Common myeloid progenitor, CD34-positive (primary cell): ENCODE data around the gene PCDHB11.
"Not testable (repeated sequence)": the region's sequence is repeated elsewhere in the genome, so short reads cannot be mapped to it uniquely, and the experiment has no call there.

Experiments
- CTCF ChIA-PET: fragments of 350-600 bp; sonication (Branson Sonifier 250); formaldehyde crosslinking; loops from one replicate; lab custom pipeline; 2021; ENCODE audit warnings: antibody characterized with exemption; lab: Charles Lee
- POLR2A ChIA-PET: fragments of 350-600 bp; sonication (Branson Sonifier 250); formaldehyde crosslinking; loops from one replicate; lab custom pipeline; 2021; ENCODE audit warnings: antibody characterized with exemption; lab: Charles Lee
- DNase-seq, 3 donors: peaks; one replicate each; pipeline versions ENCODE4 v3.0.0 to v3.0.0-alpha.2; 2013
- H3K27ac ChIP-seq, 2 experiments: 1 replicate in 1 of 2; 2 replicates in 1 of 2; pipeline ENCODE4 v1.7.0; 2013; ENCODE audit warnings: inconsistent platforms in 2 of 2, low read length in 2 of 2, mild to moderate bottlenecking in 2 of 2, low read depth in 1 of 2, moderate library complexity in 1 of 2; ENCODE audit not compliant: severe bottlenecking in 2 of 2, insufficient read depth in 1 of 2, poor library complexity in 1 of 2
- H3K27me3 ChIP-seq, 5 experiments: replicated peaks in 2 of 5; 1 replicate in 3 of 5; 2 replicates in 2 of 5; pipeline versions ENCODE4 v1.6.1 to v1.7.0; 2013; ENCODE audit warnings: low read length in 4 of 5, mild to moderate bottlenecking in 2 of 5, moderate library complexity in 2 of 5, inconsistent platforms in 1 of 5; ENCODE audit not compliant: insufficient read depth in 5 of 5, control insufficient read depth in 4 of 5
- H3K36me3 ChIP-seq, 4 experiments: 1 replicate in 2 of 4; 2 replicates in 2 of 4; pipeline versions ENCODE4 v1.6.1 to v1.7.0; 2013; ENCODE audit warnings: low read length in 3 of 4, control low read depth in 1 of 4, mild to moderate bottlenecking in 1 of 4; ENCODE audit not compliant: control insufficient read depth in 4 of 4, insufficient read depth in 4 of 4
- H3K4me1 ChIP-seq, 4 experiments: 1 replicate in 3 of 4; 2 replicates in 1 of 4; pipeline versions ENCODE4 v1.6.1 to v1.7.1; 2013; ENCODE audit warnings: low read length in 3 of 4, mild to moderate bottlenecking in 3 of 4, control low read depth in 1 of 4, inconsistent platforms in 1 of 4, moderate library complexity in 1 of 4; ENCODE audit not compliant: control insufficient read depth in 4 of 4, insufficient read depth in 4 of 4; ENCODE audit errors: control extremely low read depth in 1 of 4
- H3K4me3 ChIP-seq, 7 experiments: 1 replicate in 4 of 7; 2 replicates in 3 of 7; pipeline versions ENCODE4 v1.5.1 to v1.7.0; 2013; ENCODE audit warnings: mild to moderate bottlenecking in 7 of 7, low read length in 6 of 7, moderate library complexity in 6 of 7, inconsistent platforms in 2 of 7, low read depth in 2 of 7, control low read depth in 1 of 7; ENCODE audit not compliant: insufficient read depth in 4 of 7, control insufficient read depth in 1 of 7; ENCODE audit errors: extremely low read depth in 1 of 7
- H3K9me3 ChIP-seq, 5 experiments: 1 replicate in 4 of 5; 2 replicates in 1 of 5; pipeline versions ENCODE4 v1.6.1 to v1.7.1; 2013; ENCODE audit warnings: low read length in 4 of 5, mild to moderate bottlenecking in 2 of 5, inconsistent platforms in 1 of 5, low read depth in 1 of 5, moderate library complexity in 1 of 5; ENCODE audit not compliant: control insufficient read depth in 4 of 5, insufficient read depth in 2 of 5; ENCODE audit errors: control extremely low read depth in 1 of 5
- WGBS: methylation state at CpG from one replicate; pipeline ENCODE4 v1.1.5; 2013; ENCODE audit not compliant: insufficient coverage; 5-methylcytosine and 5-hydroxymethylcytosine counted together

The PCDHB11 gene

DNA sequence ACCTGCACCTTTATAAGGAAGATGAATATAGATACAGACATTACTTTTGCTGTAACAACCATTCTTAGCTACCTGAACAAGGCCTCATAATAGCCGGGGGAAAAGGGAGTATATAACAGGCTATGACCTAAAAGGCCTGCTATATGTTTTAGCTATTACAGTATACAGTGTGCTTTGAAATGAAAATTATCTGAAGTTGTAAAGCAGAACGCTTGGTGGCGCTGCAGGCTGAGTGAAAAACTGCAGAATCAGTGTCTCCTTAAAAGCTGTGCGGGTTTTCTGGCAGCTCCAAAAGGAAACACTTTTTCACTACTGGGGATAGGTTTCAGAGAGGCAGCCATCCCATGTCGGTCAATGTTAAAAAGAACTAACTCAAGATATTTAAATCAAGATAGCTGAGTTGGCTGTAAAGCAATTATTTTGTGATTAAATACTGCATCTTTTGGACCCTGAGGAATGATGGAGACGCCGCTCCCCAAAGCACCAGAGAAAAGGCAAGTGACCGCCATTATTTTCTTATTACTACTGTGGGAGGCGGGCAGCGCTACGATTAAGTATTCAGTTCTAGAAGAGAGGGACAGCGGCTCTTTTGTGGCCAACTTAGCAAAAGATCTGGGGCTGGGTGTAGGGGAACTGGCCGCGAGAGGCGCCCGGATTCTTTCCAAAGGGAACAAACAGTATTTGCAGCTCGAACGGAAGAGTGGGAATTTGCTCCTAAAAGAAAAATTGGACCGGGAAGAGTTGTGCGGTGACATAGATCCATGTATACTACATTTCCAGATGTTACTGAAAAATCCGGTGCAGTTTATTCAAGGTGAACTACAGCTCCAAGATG, 43.7 kb upstream of the PCDHB11 start:
- peaks cover 2 to 38% (median 6%) of the 10 kb centered on the region in 5 experiments for H3K27me3 ChIP-seq
- no peaks in the 10 kb centered on the region for H3K36me3 ChIP-seq
- no peak for DNase-seq
- WGBS = 29% methylated on average over 19 of the region's 21 CpGs
- peaks cover 3 to 42% (median 25%) of the 10 kb centered on the region in 5 experiments for H3K9me3 ChIP-seq
- H3K27ac ChIP-seq = no peak overlapping the region
- no peak overlapping the region for H3K4me3 ChIP-seq
- ChIA-PET POLR2A (no interaction called here), CTCF (no interaction called here)
- no peaks in the 10 kb centered on the region for H3K4me1 ChIP-seq

DNA sequence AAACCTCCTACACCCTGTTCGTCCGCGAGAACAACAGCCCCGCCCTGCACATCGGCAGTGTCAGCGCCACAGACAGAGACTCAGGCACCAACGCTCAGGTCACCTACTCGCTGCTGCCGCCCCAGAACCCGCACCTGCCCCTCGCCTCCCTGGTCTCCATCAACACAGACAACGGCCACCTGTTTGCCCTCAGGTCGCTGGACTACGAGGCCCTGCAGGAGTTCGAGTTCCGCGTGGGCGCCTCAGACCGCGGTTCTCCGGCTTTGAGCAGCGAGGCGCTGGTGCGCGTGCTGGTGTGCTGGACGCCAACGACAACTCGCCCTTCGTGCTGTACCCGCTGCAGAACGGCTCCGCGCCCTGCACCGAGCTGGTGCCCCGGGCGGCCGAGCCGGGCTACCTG, 42.1 kb upstream of the PCDHB11 start:
- H3K36me3 ChIP-seq, H3K4me3 ChIP-seq, CTCF ChIA-PET, POLR2A ChIA-PET, H3K27ac ChIP-seq, H3K4me1 ChIP-seq, DNase-seq: not testable (repeated sequence)
- peaks cover 0 to 27% (median 2%) of the 10 kb centered on the region in 5 experiments for H3K27me3 ChIP-seq
- 36% methylated on average over 16 of the region's 38 CpGs for WGBS
- peaks cover 3 to 32% (median 17%) of the 10 kb centered on the region in 5 experiments for H3K9me3 ChIP-seq

DNA sequence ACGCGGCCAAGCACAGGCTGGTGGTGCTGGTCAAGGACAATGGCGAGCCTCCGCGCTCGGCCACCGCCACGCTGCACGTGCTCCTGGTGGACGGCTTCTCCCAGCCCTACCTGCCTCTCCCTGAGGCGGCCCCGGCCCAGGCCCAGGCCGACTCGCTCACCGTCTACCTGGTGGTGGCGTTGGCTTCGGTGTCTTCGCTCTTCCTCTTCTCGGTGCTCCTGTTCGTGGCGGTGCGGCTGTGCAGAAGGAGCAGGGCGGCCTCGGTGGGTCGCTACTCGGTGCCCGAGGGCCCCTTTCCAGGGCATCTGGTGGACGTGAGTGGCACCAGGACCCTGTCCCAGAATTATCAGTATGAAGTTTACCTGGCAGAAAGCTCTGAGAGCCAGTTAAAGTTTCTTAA, 41.5 kb upstream of the PCDHB11 start:
- WGBS = 40% methylated on average over 13 of the region's 28 CpGs
- CTCF ChIA-PET, H3K4me1 ChIP-seq, DNase-seq, H3K36me3 ChIP-seq, POLR2A ChIA-PET, H3K27ac ChIP-seq, H3K4me3 ChIP-seq: not testable (repeated sequence)
- H3K9me3 ChIP-seq = peaks cover 2 to 30% (median 18%) of the 10 kb centered on the region in 5 experiments
- H3K27me3 ChIP-seq = peaks cover 0 to 26% (median 2%) of the 10 kb centered on the region in 5 experiments

DNA sequence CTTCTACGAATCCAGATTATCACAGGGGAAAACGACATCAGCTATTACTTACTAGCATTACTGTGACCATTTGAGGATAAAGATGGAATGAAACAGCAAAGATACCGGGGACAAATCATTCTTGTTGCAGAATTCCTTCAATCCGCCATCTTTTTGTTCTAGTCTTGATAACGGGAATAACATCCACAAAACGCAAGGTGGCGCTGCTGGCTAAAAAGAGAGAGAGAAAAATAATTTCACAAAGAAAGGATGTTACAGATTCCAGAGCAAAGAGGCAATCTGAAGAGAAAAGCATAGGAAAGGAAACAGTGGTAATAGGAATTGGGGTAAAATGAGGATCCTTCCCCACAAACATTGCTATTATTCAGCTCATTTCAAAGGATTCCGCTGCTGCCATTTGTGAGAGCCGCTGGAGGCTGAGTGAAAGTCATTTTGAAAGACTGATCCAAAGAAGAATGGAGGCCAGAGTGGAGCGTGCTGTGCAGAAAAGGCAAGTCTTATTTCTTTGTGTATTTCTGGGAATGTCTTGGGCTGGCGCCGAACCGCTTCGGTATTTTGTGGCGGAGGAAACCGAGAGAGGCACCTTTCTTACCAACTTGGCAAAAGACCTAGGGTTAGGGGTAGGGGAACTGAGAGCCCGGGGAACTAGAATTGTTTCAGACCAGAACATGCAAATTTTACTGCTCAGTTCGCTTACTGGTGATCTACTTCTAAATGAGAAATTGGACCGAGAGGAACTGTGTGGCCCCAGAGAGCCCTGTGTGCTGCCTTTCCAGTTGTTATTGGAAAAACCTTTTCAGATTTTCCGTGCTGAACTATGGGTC, 26.8 kb upstream of the PCDHB11 start, which contains the start of gene PCDHB7:
TSS of gene PCDHB7 (plus strand) at position 264 of the 824 bp plus-strand sequence. CDS start at position 456, 192 bp downstream.
- no peak within 1 kb of the TSS for H3K4me3 ChIP-seq
- ChIA-PET CTCF (no interaction called here), POLR2A (no interaction called here)
- 37% methylated on average over 16 of the region's 20 CpGs for WGBS
- DNase-seq = peak in 2 of 3 donors; percentile 11 to 27
- peaks cover 10 to 29% (median 16%) of the 10 kb centered on the region in 5 experiments for H3K27me3 ChIP-seq
- no peak within 1 kb of the TSS for H3K27ac ChIP-seq
- H3K9me3 ChIP-seq = peaks cover 4 to 28% (median 19%) of the 10 kb centered on the region in 5 experiments
- H3K4me1 ChIP-seq = no peaks in the 10 kb centered on the region
- H3K36me3 ChIP-seq = no peaks in the 10 kb centered on the region

DNA sequence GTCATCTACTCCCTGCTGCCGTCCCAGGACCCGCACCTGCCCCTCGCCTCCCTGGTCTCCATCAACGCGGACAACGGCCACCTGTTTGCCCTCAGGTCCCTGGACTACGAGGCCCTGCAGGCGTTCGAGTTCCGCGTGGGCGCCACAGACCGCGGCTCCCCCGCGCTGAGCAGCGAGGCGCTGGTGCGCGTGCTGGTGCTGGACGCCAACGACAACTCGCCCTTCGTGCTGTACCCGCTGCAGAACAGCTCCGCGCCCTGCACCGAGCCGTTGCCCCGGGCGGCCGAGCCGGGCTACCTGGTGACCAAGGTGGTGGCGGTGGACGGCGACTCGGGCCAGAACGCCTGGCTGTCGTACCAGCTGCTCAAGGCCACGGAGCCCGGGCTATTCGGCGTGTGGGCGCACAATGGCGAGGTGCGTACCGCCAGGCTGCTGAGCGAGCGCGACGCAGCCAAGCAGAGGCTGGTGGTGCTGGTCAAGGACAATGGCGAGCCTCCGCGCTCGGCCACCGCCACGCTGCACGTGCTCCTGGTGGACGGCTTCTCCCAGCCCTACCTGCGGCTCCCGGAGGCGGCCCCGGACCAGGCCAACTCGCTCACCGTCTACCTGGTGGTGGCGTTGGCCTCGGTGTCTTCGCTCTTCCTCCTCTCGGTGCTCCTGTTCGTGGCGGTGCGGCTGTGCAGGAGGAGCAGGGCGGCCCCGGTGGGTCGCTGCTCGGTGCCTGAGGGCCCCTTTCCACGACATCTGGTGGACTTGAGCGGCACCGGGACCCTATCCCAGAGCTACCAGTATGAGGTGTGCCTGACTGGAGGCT, 24.9 kb upstream of the PCDHB11 start:
- H3K9me3 ChIP-seq = peaks cover 4 to 38% (median 22%) of the 10 kb centered on the region in 5 experiments

DNA sequence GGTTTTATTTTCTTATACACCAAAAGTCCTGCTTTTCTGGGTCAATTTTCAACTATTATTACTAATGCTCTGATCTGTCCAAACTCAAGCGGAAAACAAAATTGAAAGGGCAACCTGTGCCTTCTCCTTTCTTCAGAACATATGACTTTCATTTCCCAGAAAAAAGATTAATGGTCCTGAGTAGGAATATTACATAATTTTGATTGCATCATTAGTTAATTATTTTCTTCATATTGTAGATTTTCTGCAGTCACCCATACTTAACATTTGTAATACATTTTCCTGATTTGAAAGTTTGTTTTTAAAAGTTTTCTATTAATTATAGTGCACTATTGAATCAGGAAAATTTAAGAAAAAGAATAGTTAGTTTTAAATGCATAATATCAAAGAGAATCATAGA, 23.5 kb upstream of the PCDHB11 start:
- Histone ChIP-seq H3K4me3 (no peak overlapping the region), H3K27ac (no peak overlapping the region), H3K4me1 (no peaks in the 10 kb centered on the region), H3K36me3 (no peaks in the 10 kb centered on the region), H3K27me3 (peaks cover 13 to 47% (median 18%) of the 10 kb centered on the region in 5 experiments), H3K9me3 (peaks cover 3 to 41% (median 23%) of the 10 kb centered on the region in 5 experiments)
- no CpG with 5 or more reads among the region's 1 CpG for WGBS
- CTCF ChIA-PET = no interaction called here
- no peak for DNase-seq
- POLR2A ChIA-PET = no interaction called here

More for the DNA sequence above, 24.9 kb upstream of the PCDHB11 start:
- WGBS = 40% methylated on average over 52 of the region's 79 CpGs
- H3K27me3 ChIP-seq = peaks cover 13 to 38% (median 17%) of the 10 kb centered on the region in 5 experiments
- H3K27ac ChIP-seq, H3K36me3 ChIP-seq, H3K4me1 ChIP-seq, POLR2A ChIA-PET, CTCF ChIA-PET, H3K4me3 ChIP-seq, DNase-seq: not testable (repeated sequence)
